HT1080 (cell line): ENCODE results near the gene SLC25A22. TPM values are rescaled to one million over a fixed set of nuclear protein-coding genes. Genes with fewer than 3 reads are reported as not detected.

Experiments
- DNase-seq: peaks from one replicate; pipeline ENCODE4 v3.0.0-alpha.2; 2015; ENCODE audit warnings: low read depth
- total RNA-seq: library from RNA; depleted of rRNA; stranded (reverse); fragments of >200 nt; shearing (Covaris generic); gene quantifications from 2 replicates; pipeline ENCODE4 v1.2.3, GENCODE V29; 2014

Gene SLC25A22
- total RNA-seq, 1 experiment from 2014 or later, result 47.5 TPM

DNA sequence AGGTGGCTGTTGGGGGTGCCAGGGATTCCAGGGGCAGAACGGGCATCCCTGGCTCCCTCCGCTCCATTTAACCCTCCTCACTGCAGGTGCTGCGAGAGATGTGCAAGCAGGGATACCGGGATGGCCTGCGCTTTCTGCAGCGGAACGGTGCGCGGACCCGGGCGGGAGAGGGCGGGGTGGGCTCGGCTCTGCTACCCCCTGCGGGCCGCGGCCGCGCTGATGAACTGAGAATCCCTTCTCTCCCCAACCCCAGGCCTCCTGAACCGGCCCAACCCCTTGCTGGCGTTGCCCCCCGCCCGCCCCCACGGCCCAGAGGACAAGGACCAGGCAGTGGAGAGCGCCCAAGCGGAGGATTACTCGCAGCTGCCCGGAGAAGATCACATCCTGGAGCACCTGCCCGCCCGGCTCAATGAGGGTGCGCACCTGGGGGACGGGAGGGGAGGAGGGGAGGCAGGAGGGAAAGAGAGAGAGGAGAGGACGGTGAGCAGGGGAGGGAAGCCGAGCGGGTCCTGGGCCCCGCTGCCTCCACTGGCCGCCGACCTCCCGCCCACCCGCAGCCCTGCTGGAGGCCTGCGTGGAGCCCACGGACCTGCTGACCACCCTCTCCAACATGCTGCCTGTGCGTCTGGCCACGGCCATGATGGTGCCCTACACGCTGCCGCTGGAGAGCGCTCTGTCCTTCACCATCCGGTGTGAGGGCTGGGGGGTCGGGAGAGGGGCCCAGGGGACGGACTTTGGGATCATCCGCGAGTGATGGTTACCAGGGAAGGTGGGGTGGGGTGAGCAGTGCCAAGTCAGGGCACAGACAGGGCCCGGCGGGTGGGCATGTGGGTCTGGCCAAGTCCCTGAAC is 25.6 kb upstream of the SLC25A22 start:
- DNase-seq, result no peak

DNA sequence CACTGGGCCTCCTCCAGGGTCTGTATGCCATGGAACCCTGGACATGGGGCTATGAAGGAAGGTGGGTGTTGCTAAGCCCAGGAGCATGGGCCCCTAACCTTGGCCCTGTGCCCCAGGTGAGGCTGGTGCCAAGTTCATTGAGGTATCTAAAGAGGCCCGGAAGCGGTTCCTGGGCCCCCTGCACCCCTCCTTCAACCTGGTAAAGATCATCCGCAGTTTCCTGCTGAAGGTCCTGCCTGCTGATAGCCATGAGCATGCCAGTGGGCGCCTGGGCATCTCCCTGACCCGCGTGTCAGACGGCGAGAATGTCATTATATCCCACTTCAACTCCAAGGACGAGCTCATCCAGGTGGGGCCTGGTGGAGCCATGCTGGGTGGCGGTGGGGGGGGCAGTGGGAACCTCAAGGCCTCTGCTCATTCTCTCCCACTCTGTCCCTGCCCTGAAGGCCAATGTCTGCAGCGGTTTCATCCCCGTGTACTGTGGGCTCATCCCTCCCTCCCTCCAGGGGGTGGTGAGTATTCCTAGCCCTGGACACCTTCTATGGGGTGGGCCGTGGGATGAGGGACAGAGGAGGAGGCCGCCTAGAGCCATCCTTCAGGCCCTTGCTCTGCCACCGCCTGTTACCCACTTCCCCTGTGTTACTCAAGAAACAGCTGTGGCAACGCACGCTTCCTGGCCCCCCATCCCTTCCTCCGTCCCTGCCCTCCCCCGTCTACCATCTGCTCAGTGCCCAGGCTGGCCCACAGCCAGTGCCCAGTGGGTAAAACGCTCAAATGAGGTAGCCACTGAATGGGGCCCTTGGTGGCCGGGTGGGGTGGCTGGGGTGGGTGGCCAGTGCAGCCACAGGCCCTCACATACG is 23.7 kb upstream of the SLC25A22 start:
- DNase-seq, result no peak

GRCh38 chr11:820655-821511 is 22.8 kb upstream of the SLC25A22 start:
- peak; percentile 68 for DNase-seq

DNA sequence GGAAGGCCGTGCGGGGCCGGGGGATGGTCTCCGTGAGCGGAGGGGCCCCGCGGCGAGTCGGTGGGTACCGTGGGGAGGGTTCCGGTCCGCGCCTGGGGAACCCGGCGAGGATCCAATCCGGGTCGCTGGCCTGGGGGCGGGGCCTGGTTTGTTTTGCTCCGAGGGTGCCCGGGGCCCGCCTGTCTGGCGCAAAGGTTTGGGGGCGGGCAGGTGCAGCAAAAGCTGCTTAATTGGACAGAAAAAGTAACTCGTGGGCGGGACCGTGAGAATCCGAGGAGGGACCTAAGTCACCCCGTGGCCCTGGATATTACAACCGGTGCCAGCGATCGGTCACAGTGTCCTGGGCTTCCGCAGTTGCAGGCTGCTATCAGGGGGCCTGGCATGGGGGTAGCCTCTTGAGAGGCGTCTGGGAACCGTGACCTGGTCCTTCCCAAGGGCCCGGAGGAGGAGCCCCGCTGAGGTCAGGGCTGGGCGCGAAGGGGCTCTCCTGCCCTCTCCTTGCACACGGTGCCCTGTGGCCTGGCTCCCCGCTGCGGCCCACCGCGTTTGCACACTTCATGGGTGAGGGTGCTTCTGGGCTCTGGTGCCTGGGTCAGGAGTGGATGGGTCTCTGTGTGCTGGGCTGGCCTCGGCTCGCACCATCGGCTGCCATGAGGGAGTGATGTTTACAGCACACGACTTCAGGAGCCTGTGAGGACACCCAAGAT is 22.0 kb upstream of the SLC25A22 start:
- DNase-seq, result peak; percentile 85

- DNase-seq, result peak; percentile 74
Measured at GRCh38 chr11:819129-819931, 21.2 kb upstream of the SLC25A22 start.

- DNase-seq, result no peak
Measured at GRCh38 chr11:818396-819128, 20.5 kb upstream of the SLC25A22 start, which contains the start of gene PNPLA2. PNPLA2 (plus strand) TSS chr11:818914; CDS start chr11:819719, 805 bp downstream.

- DNase-seq, result no peak
Measured at GRCh38 chr11:816433-816779, 18.3 kb upstream of the SLC25A22 start.

GRCh38 chr11:815675-816432 is 17.8 kb upstream of the SLC25A22 start:
- DNase-seq, result no peak

- DNase-seq, result no peak
Measured at GRCh38 chr11:813456-814096, 15.5 kb upstream of the SLC25A22 start.

GRCh38 chr11:813072-813455 is 15.0 kb upstream of the SLC25A22 start:
- no peak for DNase-seq

DNA sequence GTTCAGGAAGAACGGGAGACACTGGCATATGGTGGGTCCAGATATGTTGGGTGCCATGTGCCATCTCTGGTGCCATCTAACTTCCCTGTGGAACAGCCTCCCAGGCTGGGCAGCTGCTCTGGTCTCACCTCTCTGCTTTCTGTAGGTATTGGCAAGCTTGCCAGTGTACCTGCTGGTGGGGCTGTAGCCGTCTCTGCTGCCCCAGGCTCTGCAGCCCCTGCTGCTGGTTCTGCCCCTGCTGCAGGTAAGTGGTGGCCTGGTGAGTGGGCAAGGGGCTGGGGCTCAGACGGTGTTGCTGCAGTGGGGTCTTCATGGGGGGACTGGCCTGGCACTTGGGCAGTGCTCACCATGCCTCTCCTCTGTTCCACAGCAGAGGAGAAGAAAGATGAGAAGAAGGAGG is 14.3 kb upstream of the SLC25A22 start:
- no peak for DNase-seq

DNA sequence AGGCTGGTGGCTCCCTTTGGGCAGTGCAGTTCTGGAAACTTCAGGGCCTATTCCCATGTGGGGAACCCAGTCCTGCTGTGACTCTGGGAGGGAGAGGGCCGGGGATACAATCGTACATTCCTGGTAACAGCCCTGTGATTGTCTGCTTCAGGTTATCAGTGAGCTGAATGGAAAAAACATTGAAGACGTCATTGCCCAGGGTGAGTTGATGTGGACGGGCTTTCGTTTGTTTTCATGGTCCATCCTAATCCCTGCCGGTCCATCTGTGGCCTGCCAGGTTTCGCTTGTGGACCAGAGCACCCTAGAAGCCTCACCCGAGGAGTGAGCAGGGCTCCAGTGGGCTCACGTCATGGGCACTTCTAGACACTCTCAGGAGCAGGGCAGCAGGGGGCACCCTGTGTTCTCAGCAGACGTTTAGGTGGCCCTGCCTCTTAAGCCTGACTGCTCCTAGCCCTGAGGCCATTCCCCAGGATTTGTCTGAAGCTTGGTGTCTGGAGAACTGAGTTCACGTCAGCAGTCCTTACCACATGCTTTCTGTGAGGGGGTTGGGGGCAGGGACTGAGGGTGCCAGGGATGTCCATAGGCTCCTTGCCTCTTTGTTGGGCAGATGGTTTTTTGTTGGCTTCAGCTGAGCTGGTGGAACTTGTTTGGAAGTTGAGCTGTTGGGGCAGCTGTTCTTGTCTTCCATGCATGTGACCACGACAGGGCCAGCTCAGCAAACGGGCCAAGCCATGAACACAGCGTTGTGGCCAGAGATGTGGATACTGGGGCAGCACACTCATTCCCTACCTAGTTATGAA is 13.6 kb upstream of the SLC25A22 start:
- DNase-seq, result no peak

DNA sequence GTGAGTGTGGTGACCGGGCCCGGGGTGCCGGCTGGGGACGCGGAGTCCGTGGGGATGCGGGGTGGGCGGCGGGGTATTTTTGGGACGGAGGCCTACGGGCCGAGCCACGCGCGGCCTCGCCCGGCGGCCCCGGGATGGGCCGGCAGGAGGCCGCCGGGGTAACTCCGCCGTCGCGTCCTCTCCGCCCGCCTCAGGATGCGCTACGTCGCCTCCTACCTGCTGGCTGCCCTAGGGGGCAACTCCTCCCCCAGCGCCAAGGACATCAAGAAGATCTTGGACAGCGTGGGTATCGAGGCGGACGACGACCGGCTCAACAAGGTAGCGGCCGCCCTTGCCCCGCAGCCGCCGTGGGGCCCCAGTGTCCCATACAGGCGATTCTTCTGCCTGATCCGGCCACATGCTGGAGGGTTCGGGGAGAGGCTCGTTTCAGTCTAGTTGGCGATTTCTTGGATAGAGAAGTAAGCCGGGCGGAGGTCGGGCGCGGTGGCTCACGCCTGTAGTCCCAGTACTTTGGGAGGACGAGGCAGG is 12.0 kb upstream of the SLC25A22 start:
- DNase-seq, result no peak

DNA sequence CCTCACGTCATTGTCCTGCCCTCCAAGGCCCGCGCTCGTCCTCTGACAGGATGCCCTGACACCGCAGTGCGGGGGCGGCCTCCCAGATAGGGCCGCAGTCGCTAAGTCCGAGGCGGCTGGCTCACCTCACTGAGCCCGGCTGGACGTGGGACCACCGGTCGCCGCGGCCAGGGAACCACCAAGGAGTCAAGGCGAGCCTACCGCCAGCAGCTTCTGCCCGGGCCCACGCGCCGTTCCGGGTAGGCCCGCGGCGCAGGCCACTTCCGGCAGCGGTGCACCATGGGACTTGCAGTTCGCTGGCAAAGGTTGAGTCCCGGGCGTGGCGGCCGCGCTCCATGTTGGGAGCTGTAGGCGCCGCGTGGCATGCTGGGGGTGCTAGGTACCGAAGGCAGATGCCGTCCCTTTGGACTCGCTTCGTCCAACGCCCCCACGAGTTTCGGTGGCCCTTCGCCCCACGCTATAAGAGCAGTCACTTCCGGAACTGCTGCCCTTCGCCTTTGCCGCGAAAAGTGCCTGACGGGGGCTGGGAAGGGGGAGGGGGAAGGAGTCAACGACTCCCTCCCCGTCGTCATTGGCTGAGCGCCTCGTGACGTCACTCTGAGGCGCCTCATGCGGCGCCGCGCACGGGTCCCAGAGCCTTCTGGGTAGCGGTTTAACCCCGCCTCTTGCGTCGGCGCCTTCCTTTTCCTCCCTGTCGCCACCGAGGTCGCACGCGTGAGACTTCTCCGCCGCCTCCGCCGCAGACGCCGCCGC is 11.4 kb upstream of the SLC25A22 start, which contains the start of gene RPLP2:
Gene RPLP2 (plus strand): TSS at position 681 of the 753 bp plus-strand sequence. CDS start 268 bp downstream, outside the sequence.
- peak; percentile 95 for DNase-seq

- no peak for DNase-seq
Measured at GRCh38 chr11:808427-809286, 10.6 kb upstream of the SLC25A22 start.
